H9 (cell line): Measurements from ENCODE around the gene PLEKHG5. TPM values are rescaled to one million over a fixed set of nuclear protein-coding genes. Genes with fewer than 3 reads are reported as not detected.

Experiments used
- DNase-seq: peaks from one replicate; pipeline ENCODE4 v3.0.0-alpha.2; 2017
- H2AFZ ChIP-seq: one replicate; pipeline ENCODE4 v1.6.1; 2013; ENCODE audit warnings: mild to moderate bottlenecking, low read length, control low read depth, moderate library complexity
- H2AK5ac ChIP-seq: 2 replicates; pipeline ENCODE4 v1.6.1; 2013; ENCODE audit warnings: low read length, control low read depth, mixed read lengths; ENCODE audit not compliant: insufficient read length
- H2BK120ac ChIP-seq: one replicate; pipeline ENCODE4 v1.6.1; 2013; ENCODE audit warnings: low read depth, mild to moderate bottlenecking, low read length, control low read depth, inconsistent platforms; ENCODE audit not compliant: poor library complexity, severe bottlenecking
- H2BK12ac ChIP-seq: 2 replicates; pipeline ENCODE4 v1.6.1; 2013; ENCODE audit warnings: low read length, control low read depth, mixed read lengths, low read depth; ENCODE audit not compliant: insufficient read length
- H2BK15ac ChIP-seq: 2 replicates; pipeline ENCODE4 v1.6.1; 2013; ENCODE audit warnings: low read depth, low read length, control low read depth
- H2BK20ac ChIP-seq: one replicate; pipeline ENCODE4 v1.6.1; 2013; ENCODE audit warnings: low read depth, mild to moderate bottlenecking, low read length, control low read depth, inconsistent platforms; ENCODE audit not compliant: poor library complexity, severe bottlenecking
- H2BK5ac ChIP-seq: 2 replicates; pipeline ENCODE4 v1.6.1; 2013; ENCODE audit warnings: low read length, control low read depth, mixed read lengths; ENCODE audit not compliant: insufficient read length
- H3K14ac ChIP-seq: 2 replicates; pipeline ENCODE4 v1.6.1; 2013; ENCODE audit warnings: low read length, control low read depth; ENCODE audit not compliant: insufficient read depth
- H3K18ac ChIP-seq: 2 replicates; pipeline ENCODE4 v1.6.1; 2013; ENCODE audit warnings: low read depth, mild to moderate bottlenecking, mixed read lengths, low read length, control low read depth; ENCODE audit not compliant: insufficient read length
- H3K23ac ChIP-seq: 2 replicates; pipeline ENCODE4 v1.6.1; 2013; ENCODE audit warnings: low read length, control low read depth, mixed read lengths, low read depth; ENCODE audit not compliant: insufficient read length
- H3K23me2 ChIP-seq: 2 replicates; pipeline ENCODE4 v1.6.1; 2013; ENCODE audit warnings: low read depth, mild to moderate bottlenecking, mixed read lengths, low read length, control low read depth; ENCODE audit not compliant: insufficient read length, poor library complexity, severe bottlenecking
- H3K27ac ChIP-seq: 2 replicates; pipeline ENCODE4 v1.5.1; 2013; ENCODE audit warnings: low read length, control low read depth, mixed read lengths, low read depth; ENCODE audit not compliant: insufficient read length
- H3K27me3 ChIP-seq: 2 replicates; pipeline ENCODE4 v1.6.1; 2013; ENCODE audit warnings: low read length, control low read depth, inconsistent platforms; ENCODE audit not compliant: insufficient read depth
- H3K4ac ChIP-seq: 2 replicates; pipeline ENCODE4 v1.6.1; 2013; ENCODE audit warnings: low read depth, mild to moderate bottlenecking, control low read depth, inconsistent platforms, low read length, moderate library complexity
- H3K4me1 ChIP-seq: 2 replicates; pipeline ENCODE4 v1.6.1; 2013; ENCODE audit warnings: low read length, control low read depth, inconsistent platforms; ENCODE audit not compliant: insufficient read depth
- H3K4me2 ChIP-seq: 2 replicates; pipeline ENCODE4 v1.6.1; 2013; ENCODE audit warnings: low read length, control low read depth, mixed read lengths; ENCODE audit not compliant: insufficient read length, insufficient read depth
- H3K56ac ChIP-seq: 2 replicates; pipeline ENCODE4 v1.6.1; 2013; ENCODE audit warnings: low read depth, mild to moderate bottlenecking, mixed read lengths, low read length, control low read depth; ENCODE audit not compliant: insufficient read length
- H3K79me1 ChIP-seq: 2 replicates; pipeline ENCODE4 v1.6.1; 2013; ENCODE audit warnings: low read depth, mild to moderate bottlenecking, moderate library complexity, low read length, control low read depth, inconsistent platforms; ENCODE audit not compliant: insufficient read depth, poor library complexity, severe bottlenecking
- H3K79me2 ChIP-seq: 2 replicates; pipeline ENCODE4 v1.6.1; 2013; ENCODE audit warnings: low read length, control low read depth, inconsistent platforms; ENCODE audit not compliant: insufficient read depth
- H3K9ac ChIP-seq: 2 replicates; pipeline ENCODE4 v1.6.1; 2013; ENCODE audit warnings: low read length, control low read depth, mixed read lengths; ENCODE audit not compliant: insufficient read length; ENCODE audit errors: extremely low read depth
- H3K9me3 ChIP-seq: one replicate; pipeline ENCODE4 v1.6.1; 2013; ENCODE audit warnings: low read depth, low read length, inconsistent platforms; ENCODE audit not compliant: control insufficient read depth
- H3T11ph ChIP-seq: one replicate; pipeline ENCODE4 v1.6.1; 2013; ENCODE audit warnings: mild to moderate bottlenecking, low read length, control low read depth, inconsistent platforms
- H4K20me1 ChIP-seq: one replicate; pipeline ENCODE4 v1.6.1; 2013; ENCODE audit not compliant: control insufficient read depth, insufficient read length, insufficient read depth
- H4K5ac ChIP-seq: 2 replicates; pipeline ENCODE4 v1.6.1; 2013; ENCODE audit warnings: low read depth, mild to moderate bottlenecking, mixed read lengths, low read length, control low read depth; ENCODE audit not compliant: insufficient read length
- H4K8ac ChIP-seq: replicated peaks from 2 replicates; pipeline ENCODE4 v1.6.1; 2013; ENCODE audit warnings: low read length, control low read depth, mixed read lengths, low read depth; ENCODE audit not compliant: insufficient read length
- H4K91ac ChIP-seq: 2 replicates; pipeline ENCODE4 v1.6.1; 2013; ENCODE audit warnings: low read depth, mild to moderate bottlenecking, moderate library complexity, mixed read lengths, low read length, control low read depth; ENCODE audit not compliant: insufficient read length
- H3K27ac Mint-ChIP-seq, 3 experiments: 2 replicates in 2 of 3; 3 replicates in 1 of 3; pipeline ENCODE4 v1.8.0; 2020 to 2021; ENCODE audit warnings: mixed read lengths in 3 of 3, mild to moderate bottlenecking in 1 of 3, moderate library complexity in 1 of 3
- H3K27me3 Mint-ChIP-seq: 2 replicates; pipeline ENCODE4 v1.8.0; 2021; ENCODE audit warnings: low read depth, mild to moderate bottlenecking, moderate library complexity, mixed read lengths
- H3K36me3 Mint-ChIP-seq, 3 experiments: 2 replicates in 2 of 3; 3 replicates in 1 of 3; pipeline ENCODE4 v1.8.0; 2020 to 2021; ENCODE audit warnings: low read depth in 3 of 3, mixed read lengths in 3 of 3; ENCODE audit not compliant: insufficient read depth in 1 of 3
- H3K4me1 Mint-ChIP-seq, 2 experiments: 2 replicates each; pipeline ENCODE4 v1.8.0; 2020; ENCODE audit warnings: mixed read lengths in 2 of 2
- H3K4me3 Mint-ChIP-seq, 2 experiments: 2 replicates in 1 of 2; 3 replicates in 1 of 2; pipeline ENCODE4 v1.8.0; 2020 to 2021; ENCODE audit warnings: mild to moderate bottlenecking in 2 of 2, mixed read lengths in 2 of 2, moderate library complexity in 1 of 2
- H3K9me3 Mint-ChIP-seq, 2 experiments: 2 replicates in 1 of 2; 3 replicates in 1 of 2; pipeline ENCODE4 v1.8.0; 2020; ENCODE audit warnings: mild to moderate bottlenecking in 2 of 2, mixed read lengths in 2 of 2, moderate library complexity in 1 of 2
- CTCF ChIP-seq: fragments of 200-600 bp; sonication (generic); conservative IDR thresholded peaks from 3 replicates; pipeline ENCODE4 v1.8.0; 2021; ENCODE audit warnings: antibody characterized with exemption, mild to moderate bottlenecking
- WGBS: extraction: QIAGEN DNeasy Blood & Tissue Kit; methylation state at CpG from one replicate; pipeline ENCODE4 v1.1.7; 2013; ENCODE audit warnings: missing lambda C conversion rate, low lambda C conversion rate, mixed read lengths; ENCODE audit not compliant: insufficient read length; ENCODE audit errors: extremely low coverage; 5-methylcytosine and 5-hydroxymethylcytosine counted together
- total RNA-seq: library from RNA; stranded (reverse); gene quantifications from 2 replicates; pipeline ENCODE4 v1.2.1, GENCODE V29; 2021

PLEKHG5 gene
- total RNA-seq, 1 experiment from 2014 or later, result 22.3 TPM

- Histone ChIP-seq H3K23ac (no peak overlapping the region), H3K4me1 (no peaks in the 10 kb centered on the region), H3K18ac (no peak overlapping the region), H3K4ac (no peak overlapping the region), H3K79me1 (no peaks in the 10 kb centered on the region), H4K5ac (no peak overlapping the region), H2AK5ac (no peak overlapping the region), H2AFZ (no peak overlapping the region), H4K8ac (no peak overlapping the region), H2BK120ac (no peak overlapping the region), H3K23me2 (no peaks in the 10 kb centered on the region), H4K91ac (no peak overlapping the region), H3K9ac (no peak overlapping the region), H3K27me3 (no peaks in the 10 kb centered on the region), H2BK20ac (no peak overlapping the region), H3T11ph (no peak overlapping the region), H2BK15ac (no peak overlapping the region), H4K20me1 (no peaks in the 10 kb centered on the region), H2BK5ac (no peak overlapping the region), H2BK12ac (no peak overlapping the region), H3K56ac (no peak overlapping the region), H3K14ac (no peak overlapping the region), H3K9me3 (no peaks in the 10 kb centered on the region), H3K79me2 (no peaks in the 10 kb centered on the region), H3K27ac (no peak overlapping the region), H3K4me2 (no peak overlapping the region)
- no peak overlapping the region for H3K27ac Mint-ChIP-seq
- WGBS, result no CpG with 5 or more reads among the region's 8 CpGs
- H3K9me3 Mint-ChIP-seq, result no peaks in the 10 kb centered on the region
- no peak for DNase-seq
- H3K4me1 Mint-ChIP-seq, result peaks cover 24% of the 10 kb centered on the region in 2 experiments
- no peaks in the 10 kb centered on the region for H3K27me3 Mint-ChIP-seq
- H3K4me3 Mint-ChIP-seq, result no peak overlapping the region
- peaks cover 0 to 6% (median 2%) of the 10 kb centered on the region in 3 experiments; a peak in 1 of 7 replicates for H3K36me3 Mint-ChIP-seq
- TF ChIP-seq CTCF, result no peak
Observed at GRCh38 chr1:6517435-6517851, 26.0 kb upstream of the PLEKHG5 start.
